WTC11 (cell line): ENCODE data around the gene ARID1A.

Experiments
- ELF4 ChIP-seq: sonication (generic); formaldehyde crosslinking; IDR thresholded peaks from 2 replicates; pipeline ENCODE4 v1.8.1; 2022; ENCODE audit warnings: low read depth, mild to moderate bottlenecking, moderate library complexity, missing genetic modification reagents
- GTF2I ChIP-seq: fragments of 250-450 bp; sonication (Bioruptor Pico); conservative IDR thresholded peaks from 2 replicates; pipeline ENCODE4 v1.4.0; 2021; ENCODE audit warnings: mild to moderate bottlenecking
- JUN ChIP-seq: sonication (generic); formaldehyde crosslinking; IDR thresholded peaks from 2 replicates; pipeline ENCODE4 v1.8.0; 2023; ENCODE audit warnings: mild to moderate bottlenecking, missing genetic modification reagents
- SP1 ChIP-seq: sonication (generic); formaldehyde crosslinking; conservative IDR thresholded peaks from 2 replicates; pipeline ENCODE4 v1.8.1; 2022; ENCODE audit warnings: missing genetic modification reagents
- ZBTB21 ChIP-seq: sonication (generic); formaldehyde crosslinking; IDR thresholded peaks from 2 replicates; pipeline ENCODE4 v1.8.1; 2023; ENCODE audit warnings: mild to moderate bottlenecking, missing genetic modification reagents, borderline replicate concordance
- ZNF219 ChIP-seq: sonication (generic); formaldehyde crosslinking; IDR thresholded peaks from 2 replicates; pipeline ENCODE4 v1.8.0; 2023; ENCODE audit warnings: missing genetic modification reagents, mild to moderate bottlenecking, borderline replicate concordance
- ZNF263 ChIP-seq: sonication (generic); formaldehyde crosslinking; IDR thresholded peaks from 2 replicates; pipeline ENCODE4 v1.8.1; 2022; ENCODE audit warnings: low read depth, mild to moderate bottlenecking, moderate library complexity, missing genetic modification reagents
- TF ChIP-seq, protein P1 (sequence below): sonication (generic); formaldehyde crosslinking; IDR thresholded peaks from 2 replicates; pipeline ENCODE4 v1.8.0; 2023; ENCODE audit warnings: missing genetic modification reagents
- TF ChIP-seq, protein P2 (sequence below): fragments of 200-600 bp; IDR thresholded peaks from 2 replicates; pipeline ENCODE4 v1.8.0; 2022; ENCODE audit warnings: antibody characterized with exemption
- TF ChIP-seq, protein P3 (sequence below): sonication (generic); formaldehyde crosslinking; IDR thresholded peaks from 2 replicates; pipeline ENCODE4 v1.8.0; 2022; ENCODE audit warnings: mild to moderate bottlenecking, missing genetic modification reagents
- TF ChIP-seq, protein P4 (sequence below): sonication (generic); formaldehyde crosslinking; IDR thresholded peaks from 2 replicates; pipeline ENCODE4 v1.8.0; 2022; ENCODE audit warnings: mild to moderate bottlenecking, missing genetic modification reagents
- TF ChIP-seq, protein P5 (sequence below): fragments of 250-450 bp; sonication (Bioruptor Pico); conservative IDR thresholded peaks from 2 replicates; pipeline ENCODE4 v1.9.0; 2021; ENCODE audit warnings: mild to moderate bottlenecking
- TF ChIP-seq, protein P6 (sequence below): sonication (generic); formaldehyde crosslinking; conservative IDR thresholded peaks from 2 replicates; pipeline ENCODE4 v1.8.1; 2022; ENCODE audit warnings: mild to moderate bottlenecking, missing genetic modification reagents
- TF ChIP-seq, protein P7 (sequence below): sonication (generic); formaldehyde crosslinking; IDR thresholded peaks from 2 replicates; pipeline ENCODE4 v1.8.1; 2023; ENCODE audit warnings: mild to moderate bottlenecking, missing genetic modification reagents

DNA sequence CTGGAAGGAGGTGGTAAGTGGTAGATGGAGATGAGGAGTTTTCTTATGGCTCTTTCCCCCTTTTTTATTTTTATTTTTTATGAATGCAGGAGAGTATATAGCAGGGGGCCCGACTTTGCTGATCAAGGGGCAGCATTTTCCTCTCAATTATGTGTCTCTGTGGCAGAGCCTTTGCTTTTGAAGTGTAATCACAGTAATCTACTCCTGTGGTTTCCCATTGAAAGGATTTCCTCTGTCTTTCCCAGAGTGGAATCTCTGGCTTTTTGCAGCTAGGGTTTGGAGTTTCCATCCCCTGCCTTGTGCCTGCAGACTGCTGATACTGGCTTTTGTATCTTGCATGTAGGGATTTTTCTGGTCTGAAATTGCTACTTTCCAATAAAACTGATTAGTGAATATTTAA is 29.1 kb downstream of the ARID1A start:
- TF ChIP-seq, protein P1, sequence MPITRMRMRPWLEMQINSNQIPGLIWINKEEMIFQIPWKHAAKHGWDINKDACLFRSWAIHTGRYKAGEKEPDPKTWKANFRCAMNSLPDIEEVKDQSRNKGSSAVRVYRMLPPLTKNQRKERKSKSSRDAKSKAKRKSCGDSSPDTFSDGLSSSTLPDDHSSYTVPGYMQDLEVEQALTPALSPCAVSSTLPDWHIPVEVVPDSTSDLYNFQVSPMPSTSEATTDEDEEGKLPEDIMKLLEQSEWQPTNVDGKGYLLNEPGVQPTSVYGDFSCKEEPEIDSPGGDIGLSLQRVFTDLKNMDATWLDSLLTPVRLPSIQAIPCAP: no peak
- TF ChIP-seq, protein P2, sequence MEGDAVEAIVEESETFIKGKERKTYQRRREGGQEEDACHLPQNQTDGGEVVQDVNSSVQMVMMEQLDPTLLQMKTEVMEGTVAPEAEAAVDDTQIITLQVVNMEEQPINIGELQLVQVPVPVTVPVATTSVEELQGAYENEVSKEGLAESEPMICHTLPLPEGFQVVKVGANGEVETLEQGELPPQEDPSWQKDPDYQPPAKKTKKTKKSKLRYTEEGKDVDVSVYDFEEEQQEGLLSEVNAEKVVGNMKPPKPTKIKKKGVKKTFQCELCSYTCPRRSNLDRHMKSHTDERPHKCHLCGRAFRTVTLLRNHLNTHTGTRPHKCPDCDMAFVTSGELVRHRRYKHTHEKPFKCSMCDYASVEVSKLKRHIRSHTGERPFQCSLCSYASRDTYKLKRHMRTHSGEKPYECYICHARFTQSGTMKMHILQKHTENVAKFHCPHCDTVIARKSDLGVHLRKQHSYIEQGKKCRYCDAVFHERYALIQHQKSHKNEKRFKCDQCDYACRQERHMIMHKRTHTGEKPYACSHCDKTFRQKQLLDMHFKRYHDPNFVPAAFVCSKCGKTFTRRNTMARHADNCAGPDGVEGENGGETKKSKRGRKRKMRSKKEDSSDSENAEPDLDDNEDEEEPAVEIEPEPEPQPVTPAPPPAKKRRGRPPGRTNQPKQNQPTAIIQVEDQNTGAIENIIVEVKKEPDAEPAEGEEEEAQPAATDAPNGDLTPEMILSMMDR: no peak
- no peak for TF ChIP-seq SP1 (CRISPR knock-in tag)
- TF ChIP-seq ELF4 (CRISPR knock-in tag): no peak
- TF ChIP-seq, protein P3, sequence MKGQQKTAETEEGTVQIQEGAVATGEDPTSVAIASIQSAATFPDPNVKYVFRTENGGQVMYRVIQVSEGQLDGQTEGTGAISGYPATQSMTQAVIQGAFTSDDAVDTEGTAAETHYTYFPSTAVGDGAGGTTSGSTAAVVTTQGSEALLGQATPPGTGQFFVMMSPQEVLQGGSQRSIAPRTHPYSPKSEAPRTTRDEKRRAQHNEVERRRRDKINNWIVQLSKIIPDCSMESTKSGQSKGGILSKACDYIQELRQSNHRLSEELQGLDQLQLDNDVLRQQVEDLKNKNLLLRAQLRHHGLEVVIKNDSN (CRISPR knock-in tag): no peak
- TF ChIP-seq, protein P4, sequence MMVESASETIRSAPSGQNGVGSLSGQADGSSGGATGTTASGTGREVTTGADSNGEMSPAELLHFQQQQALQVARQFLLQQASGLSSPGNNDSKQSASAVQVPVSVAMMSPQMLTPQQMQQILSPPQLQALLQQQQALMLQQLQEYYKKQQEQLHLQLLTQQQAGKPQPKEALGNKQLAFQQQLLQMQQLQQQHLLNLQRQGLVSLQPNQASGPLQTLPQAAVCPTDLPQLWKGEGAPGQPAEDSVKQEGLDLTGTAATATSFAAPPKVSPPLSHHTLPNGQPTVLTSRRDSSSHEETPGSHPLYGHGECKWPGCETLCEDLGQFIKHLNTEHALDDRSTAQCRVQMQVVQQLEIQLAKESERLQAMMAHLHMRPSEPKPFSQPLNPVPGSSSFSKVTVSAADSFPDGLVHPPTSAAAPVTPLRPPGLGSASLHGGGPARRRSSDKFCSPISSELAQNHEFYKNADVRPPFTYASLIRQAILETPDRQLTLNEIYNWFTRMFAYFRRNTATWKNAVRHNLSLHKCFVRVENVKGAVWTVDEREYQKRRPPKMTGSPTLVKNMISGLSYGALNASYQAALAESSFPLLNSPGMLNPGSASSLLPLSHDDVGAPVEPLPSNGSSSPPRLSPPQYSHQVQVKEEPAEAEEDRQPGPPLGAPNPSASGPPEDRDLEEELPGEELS (CRISPR knock-in tag): no peak
- TF ChIP-seq ZNF219 (CRISPR knock-in tag): no peak
- no peak for TF ChIP-seq ZNF263 (CRISPR knock-in tag)
- no peak for TF ChIP-seq GTF2I (CRISPR knock-in tag)
- TF ChIP-seq, protein P5, sequence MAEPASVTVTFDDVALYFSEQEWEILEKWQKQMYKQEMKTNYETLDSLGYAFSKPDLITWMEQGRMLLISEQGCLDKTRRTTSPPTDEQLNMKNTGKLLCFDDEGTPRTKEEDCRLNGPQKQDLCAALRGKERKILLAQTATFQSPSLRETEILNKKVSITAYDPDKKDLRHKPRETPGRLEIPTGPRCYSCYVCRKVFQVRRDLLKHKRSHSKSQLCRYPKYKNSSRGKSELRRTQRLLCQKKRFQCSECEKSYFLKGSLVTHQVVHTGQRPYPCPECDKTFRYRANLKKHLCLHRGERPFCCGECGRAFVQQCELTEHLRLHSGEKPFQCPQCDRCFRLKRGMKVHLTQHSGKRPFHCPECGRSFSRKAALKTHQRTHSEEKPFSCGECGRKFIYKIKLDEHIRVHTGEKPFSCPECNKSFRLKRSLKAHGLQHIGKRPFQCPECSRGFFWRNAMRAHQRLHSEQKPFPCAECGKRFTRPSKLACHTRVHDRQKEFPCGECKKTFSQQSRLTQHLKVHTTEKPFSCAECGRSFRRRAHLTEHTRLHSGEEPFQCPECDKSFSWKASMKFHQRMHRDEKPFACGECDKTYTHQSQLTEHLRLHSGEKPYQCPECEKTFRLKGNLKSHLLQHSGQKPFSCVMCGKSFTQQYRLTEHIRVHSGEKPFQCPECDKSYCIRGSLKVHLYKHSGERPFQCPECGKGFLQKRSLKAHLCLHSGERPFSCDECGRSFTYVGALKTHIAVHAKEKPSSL (CRISPR knock-in tag): no peak
- TF ChIP-seq, protein P6, sequence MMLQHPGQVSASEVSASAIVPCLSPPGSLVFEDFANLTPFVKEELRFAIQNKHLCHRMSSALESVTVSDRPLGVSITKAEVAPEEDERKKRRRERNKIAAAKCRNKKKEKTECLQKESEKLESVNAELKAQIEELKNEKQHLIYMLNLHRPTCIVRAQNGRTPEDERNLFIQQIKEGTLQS (CRISPR knock-in tag): no peak
- TF ChIP-seq, protein P7, sequence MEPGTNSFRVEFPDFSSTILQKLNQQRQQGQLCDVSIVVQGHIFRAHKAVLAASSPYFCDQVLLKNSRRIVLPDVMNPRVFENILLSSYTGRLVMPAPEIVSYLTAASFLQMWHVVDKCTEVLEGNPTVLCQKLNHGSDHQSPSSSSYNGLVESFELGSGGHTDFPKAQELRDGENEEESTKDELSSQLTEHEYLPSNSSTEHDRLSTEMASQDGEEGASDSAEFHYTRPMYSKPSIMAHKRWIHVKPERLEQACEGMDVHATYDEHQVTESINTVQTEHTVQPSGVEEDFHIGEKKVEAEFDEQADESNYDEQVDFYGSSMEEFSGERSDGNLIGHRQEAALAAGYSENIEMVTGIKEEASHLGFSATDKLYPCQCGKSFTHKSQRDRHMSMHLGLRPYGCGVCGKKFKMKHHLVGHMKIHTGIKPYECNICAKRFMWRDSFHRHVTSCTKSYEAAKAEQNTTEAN (CRISPR knock-in tag): no peak
- TF ChIP-seq JUN: no peak
- no peak for TF ChIP-seq ZBTB21 (CRISPR knock-in tag)
